Myocyte (in vitro differentiated cells): Measurements from ENCODE around the gene DPM2. TPM values are rescaled to one million over a fixed set of nuclear protein-coding genes. Genes with fewer than 3 reads are reported as not detected.

Experiments
- DNase-seq: peaks from one replicate; pipeline ENCODE4 v3.0.0-alpha.2; 2012; ENCODE audit warnings: low read depth
- polyA plus RNA-seq: library from polyadenylated mRNA; unstranded; fragments of >200 nt; gene quantifications from one replicate; pipeline ENCODE4 v1.2.1, GENCODE V29; 2012; ENCODE audit warnings: missing spikeins
- total RNA-seq: library from RNA; depleted of rRNA; stranded (reverse); fragments of >200 nt; gene quantifications from 2 replicates; pipeline ENCODE4 v1.2.3, GENCODE V29; 2014

The DPM2 gene
- 12.5 and 12.6 TPM in 2 replicates for total RNA-seq
- 32.8 TPM for polyA plus RNA-seq

- DNase-seq: peak; percentile 79
Measured at GRCh38 chr9:127937388-127938297, at the start of gene DPM2. TSS of gene DPM2 (minus strand) at chr9:127937854. CDS start at chr9:127937820, 34 bp downstream.

DNA sequence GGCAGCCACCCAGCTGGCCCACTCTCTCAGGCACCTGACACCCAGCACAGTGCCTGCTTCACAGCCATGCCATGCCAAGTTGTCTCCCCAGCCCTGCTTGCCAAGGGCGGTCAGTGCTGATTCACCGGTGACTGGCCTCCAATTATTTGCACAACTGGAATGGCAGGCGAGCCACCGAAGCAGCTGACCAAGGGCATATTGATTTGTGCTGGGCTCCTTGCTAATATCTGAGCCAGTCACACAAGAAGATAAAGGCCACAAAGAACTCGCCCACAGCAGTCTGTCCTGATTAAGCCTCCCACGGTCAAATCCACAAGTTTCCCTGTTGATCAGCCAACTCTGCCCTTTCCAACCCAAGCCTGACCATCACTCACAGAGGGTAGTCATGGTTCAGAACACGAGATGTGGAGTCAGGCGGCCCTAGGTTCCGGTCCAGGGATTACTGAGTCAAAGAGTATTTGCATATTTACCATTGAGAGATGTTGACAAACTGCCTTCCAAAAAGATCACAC is 49.5 kb upstream of the DPM2 start:
- peak; percentile 89 for DNase-seq

GRCh38 chr9:127985011-127985410 is 47.4 kb upstream of the DPM2 start:
- DNase-seq: no peak

GRCh38 chr9:127983847-127984289 is 46.2 kb upstream of the DPM2 start:
- DNase-seq: peak; percentile 63

DNA sequence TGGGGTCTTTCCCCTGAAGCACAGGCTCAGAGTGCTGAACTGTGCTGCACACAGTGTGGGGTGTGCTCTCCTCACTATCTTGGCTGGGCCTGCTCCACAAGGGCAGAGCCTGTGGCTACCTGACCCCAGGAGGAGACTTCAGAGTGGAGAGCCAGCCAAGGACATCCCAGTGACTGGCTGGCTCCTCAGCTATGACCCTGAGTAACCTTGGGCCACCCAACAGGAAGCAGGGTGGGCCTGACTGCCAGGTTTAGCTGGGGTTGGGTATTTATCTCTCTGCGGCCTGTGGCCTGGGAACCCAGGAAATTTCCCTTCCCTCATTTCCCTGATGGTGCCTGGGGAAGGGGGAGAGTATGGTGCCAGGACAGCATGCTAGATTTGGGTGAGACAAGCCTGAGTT is 45.3 kb upstream of the DPM2 start:
- no peak for DNase-seq

DNA sequence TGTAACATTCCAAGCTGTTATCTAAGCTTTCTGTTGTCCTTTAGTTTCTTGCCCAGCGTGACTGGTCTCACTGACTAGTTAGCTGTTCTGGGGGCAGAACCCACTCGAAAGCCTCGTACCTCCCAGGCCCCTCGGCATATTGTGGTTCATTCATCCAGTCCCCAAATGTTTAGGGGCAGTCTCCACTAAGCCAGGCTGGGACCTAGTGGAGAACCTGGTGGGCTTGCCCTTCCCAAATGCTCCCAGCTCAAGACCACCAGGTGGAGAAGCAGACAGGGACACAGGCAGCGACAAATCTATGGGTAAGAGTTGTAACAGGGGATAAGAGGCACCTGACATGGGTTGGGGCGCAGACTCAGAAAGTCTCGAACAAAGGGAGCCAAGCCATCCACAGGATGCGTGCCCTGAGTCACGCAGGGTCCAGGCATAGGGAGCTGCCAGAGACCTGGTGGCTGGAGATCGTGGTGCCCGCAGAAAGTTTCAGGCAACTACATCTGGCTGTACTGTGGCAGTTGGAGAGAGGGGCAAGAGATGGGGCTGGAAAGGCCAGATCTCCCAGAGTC is 44.0 kb upstream of the DPM2 start:
- DNase-seq: no peak

DNA sequence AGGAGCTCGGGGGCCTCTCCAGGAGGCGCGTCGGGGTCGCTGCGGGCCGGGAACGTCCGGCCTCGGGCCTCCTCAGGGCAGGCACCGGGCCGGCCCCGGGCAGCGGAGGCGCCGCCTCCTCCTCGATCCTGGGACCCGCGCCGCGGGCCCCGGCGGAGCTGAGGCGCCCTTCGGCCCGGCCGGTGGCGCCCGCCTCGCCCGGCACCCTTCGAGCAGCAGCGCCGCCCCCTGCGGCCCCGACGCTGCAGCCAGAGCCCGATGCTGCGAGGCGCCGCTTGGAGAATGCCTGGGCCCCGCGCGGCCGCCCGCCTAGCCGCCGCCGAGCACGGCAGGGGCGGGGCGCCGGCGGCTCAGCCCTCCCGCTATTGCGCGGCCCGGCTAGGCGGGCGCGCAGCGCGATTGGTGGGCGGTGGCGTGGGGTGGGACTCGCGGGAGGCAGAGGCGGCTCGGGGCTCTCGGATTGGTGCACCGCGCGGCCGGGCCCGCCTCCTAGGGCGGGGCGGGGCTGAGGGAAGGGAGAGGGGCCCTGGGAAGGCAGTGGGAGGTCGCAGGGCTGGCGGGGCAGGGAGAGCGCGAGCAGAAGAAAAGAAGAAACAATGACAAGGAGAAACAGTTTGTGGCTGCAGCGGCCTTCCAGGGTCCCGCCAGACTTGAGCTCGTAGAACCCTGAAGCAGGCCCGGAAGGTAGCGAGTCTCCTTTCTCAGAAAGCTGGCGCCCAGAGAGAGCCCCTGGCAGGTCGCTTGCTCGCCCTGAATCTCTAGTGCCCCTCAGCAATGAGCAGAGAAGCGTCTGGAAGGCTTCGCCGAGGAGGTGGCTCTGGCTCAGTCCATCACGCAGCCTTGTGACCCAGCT is 43.3 kb upstream of the DPM2 start, which contains the start of gene EEIG1:
TSS of gene EEIG1 (minus strand) at position 284 of the 853 bp plus-strand sequence. CDS start 852 bp downstream, outside the sequence.
- DNase-seq: peak; percentile 94

GRCh38 chr9:127980060-127980705 is 42.5 kb upstream of the DPM2 start:
- DNase-seq: no peak

DNA sequence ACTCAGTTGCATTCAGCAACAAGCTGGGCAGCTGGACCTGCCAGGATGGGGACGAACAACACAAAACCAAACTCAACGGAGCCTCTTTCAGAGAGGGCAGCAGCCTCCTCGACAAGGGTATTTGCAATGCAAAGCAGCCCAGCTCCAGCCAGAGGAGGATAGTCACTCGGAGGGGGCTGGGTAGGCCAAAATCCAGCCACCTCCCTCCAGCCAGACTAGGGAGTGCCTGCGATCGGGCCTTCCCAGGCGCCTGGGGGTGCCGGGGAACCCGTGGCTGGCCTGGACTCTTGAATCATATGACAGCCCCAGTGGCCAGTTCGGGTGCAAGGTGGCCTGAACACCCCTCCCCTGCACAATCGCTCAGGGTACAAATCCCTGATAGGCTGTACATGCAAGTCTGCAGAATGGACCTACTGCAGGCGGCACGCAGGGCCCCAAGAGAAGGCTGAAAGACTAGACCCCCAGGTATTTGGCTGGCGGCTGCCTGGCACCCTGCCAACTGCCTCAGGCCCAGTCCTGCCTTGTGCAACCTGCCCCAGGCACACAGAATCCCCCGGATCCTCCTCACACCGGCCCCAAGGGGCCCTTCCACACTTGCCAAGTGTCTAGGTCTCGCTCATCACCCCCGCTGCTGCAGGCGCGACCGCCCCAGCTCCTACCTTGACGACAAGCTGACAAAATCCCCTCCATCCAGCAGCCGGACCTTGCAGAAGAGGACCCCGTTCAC is 41.8 kb upstream of the DPM2 start:
- DNase-seq: peak; percentile 35

- no peak for DNase-seq
Measured at GRCh38 chr9:127979015-127979332, 41.3 kb upstream of the DPM2 start.

GRCh38 chr9:127977884-127978647 is 40.4 kb upstream of the DPM2 start:
- DNase-seq: peak; percentile 84

DNA sequence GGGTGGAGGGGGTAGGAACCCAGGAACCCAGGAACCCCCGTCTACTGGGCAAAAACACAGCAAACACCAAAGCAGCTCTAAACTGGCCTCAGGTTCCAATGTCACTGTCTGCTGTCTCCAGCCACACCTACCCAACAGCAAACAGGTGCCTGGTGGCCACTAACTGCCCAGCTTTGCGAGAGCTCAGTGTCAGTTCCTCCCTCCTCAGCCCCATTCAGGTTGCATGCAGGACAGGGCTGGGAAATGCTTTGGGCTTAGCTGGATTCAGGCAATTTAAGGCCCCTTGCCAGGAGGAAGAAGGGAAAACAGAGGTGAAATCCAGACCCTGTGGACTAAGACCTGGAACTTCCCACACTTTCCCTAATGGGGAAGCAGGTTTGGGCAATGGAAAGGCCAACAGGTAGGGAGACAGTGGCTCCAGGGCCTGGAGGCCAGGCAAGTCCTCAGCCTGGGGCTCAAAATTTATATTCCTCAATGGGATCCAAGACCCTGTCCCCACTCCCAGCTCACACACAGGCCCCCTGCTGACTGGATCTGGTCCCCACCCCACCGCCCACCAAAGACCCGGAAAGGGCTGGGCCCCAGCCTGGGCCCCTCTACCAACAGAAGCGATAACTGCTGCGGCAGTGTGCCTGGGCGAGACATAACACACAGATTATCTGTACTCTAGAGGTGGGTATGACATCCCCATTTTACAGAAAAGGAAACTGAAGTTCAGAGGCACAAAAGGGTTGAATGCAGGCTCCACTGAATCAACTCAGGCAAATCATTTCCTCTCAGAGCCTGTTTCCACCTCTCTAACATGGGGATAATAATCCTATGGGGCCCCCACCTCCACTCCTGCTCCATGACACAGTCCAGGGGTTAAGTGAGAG is 39.6 kb upstream of the DPM2 start:
- no peak for DNase-seq

- no peak for DNase-seq
Measured at GRCh38 chr9:127976498-127976897, 38.8 kb upstream of the DPM2 start.

GRCh38 chr9:127975376-127976315 is 38.0 kb upstream of the DPM2 start:
- DNase-seq: peak; percentile 69

- no peak for DNase-seq
Measured at GRCh38 chr9:127974769-127975261, 37.2 kb upstream of the DPM2 start.

DNA sequence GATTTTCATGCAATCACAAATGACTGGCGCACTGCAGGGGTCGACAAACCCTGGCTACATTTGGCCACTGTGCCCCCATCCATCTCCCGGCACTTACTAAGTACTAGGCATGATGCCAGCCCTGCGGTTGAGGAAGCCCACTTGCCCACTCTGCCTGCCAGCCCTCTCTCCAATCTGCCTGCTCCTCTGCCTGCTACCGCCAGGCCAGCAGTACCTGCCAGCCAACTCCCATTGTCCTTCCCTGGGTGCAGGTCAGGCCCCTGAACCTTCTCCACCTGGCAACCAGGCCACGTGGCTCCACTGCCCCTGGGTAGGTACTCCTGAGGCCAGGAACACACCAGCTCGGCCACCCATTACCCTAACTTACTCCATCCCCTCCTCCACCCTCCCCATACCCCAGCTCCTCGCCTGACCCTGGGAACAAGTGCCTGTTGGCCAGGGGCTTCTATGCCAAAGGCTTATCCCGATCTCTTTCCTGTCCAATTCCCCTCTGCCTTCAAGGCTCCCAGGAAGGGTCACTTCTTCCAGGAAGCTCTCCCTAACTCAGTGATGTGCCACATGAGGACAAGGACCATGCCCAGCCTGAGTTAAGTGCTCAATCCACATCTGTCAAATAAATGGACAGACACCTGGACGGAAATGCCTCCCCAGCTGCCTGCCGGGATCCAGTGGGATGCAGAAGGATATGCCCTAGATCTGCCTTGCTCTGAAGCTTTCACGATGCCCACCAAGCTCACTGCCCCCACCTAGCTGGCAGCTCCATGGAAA is 36.5 kb upstream of the DPM2 start:
- DNase-seq: no peak
